ENCODE measurements around the gene ADGRG2. TPM values are rescaled to one million over a fixed set of nuclear protein-coding genes. Genes with fewer than 3 reads are reported as not detected.

The ADGRG2 gene
- total and polyA plus RNA-seq, 2 donors (not counting 1 experiment from before 2014, with no cell fraction given), result under 0.01 to 0.05 TPM

DNA sequence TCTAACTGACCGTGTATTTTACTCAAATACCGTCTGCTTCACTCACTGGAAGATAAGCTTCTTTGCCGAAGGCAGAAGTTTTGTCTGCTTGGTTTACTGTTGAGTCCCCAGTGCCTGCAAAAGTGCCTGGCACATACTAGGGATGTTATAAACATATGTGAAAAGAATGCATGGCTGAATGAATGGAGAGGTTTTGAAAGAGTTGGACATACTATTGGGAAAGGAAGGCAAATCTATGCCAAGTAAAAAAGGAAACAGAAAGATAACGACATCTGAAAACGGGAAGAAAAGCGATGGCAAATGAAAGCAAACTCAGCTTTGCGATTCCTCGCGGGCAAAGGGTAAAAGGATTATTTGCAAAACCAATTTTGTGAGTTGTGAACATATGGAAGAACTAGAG is 21.7 kb downstream of the ADGRG2 start:
- no peak overlapping the region for H3K4me2 ChIP-seq (ENCODE audit: extremely low read depth, insufficient read depth, low read length)

DNA sequence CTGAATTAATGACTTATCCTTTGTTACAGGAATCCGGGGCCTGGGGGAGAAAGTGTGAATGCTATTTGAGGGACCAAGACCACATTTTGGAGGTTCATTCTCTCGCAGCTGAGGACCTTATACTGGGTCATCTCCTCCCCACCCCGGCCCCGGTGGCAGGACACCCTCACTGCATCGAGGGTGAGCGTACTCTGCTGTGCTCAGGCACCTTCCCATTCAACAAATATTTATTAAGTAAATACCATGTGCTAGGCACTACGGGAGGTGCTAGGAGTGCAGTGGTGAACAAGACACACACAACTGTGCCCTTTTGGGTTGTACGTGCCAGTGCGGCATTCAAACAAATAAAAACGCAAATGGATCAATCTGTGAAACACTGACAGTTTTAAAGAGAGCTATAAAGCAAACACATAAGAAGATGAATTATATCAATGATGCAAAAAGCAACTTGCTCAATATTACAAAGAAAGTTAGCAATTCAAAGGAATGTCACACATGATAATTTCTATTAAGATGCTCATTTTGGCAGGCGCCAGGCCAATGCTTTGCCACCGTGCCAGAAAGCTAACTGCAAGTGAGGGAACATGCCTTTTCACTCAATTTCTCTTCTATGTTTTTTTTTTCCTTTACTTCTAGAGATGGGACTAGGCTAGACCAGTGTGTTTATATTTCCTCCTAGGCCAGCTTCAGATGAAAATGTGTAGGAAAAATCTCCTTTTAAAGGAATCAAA is 24.6 kb downstream of the ADGRG2 start:
- H3K27me3 ChIP-seq (ENCODE audit: control insufficient read depth, insufficient read depth, low read length), result no peaks in the 10 kb centered on the region
- H3K4me2 ChIP-seq (ENCODE audit: extremely low read depth, insufficient read depth, low read length), result no peak overlapping the region
- DNase-seq (ENCODE audit: low read depth in 2 of 2), result peak in 1 of 2 donors; percentile 20
- no peaks in the 10 kb centered on the region for H4K20me1 ChIP-seq (ENCODE audit: control insufficient read depth, extremely low read depth, insufficient read depth, low read length)
- no peaks in the 10 kb centered on the region for H3K4me1 ChIP-seq (ENCODE audit: control insufficient read depth, extremely low read depth, insufficient read depth, low read length)
- TF ChIP-seq, protein P1, sequence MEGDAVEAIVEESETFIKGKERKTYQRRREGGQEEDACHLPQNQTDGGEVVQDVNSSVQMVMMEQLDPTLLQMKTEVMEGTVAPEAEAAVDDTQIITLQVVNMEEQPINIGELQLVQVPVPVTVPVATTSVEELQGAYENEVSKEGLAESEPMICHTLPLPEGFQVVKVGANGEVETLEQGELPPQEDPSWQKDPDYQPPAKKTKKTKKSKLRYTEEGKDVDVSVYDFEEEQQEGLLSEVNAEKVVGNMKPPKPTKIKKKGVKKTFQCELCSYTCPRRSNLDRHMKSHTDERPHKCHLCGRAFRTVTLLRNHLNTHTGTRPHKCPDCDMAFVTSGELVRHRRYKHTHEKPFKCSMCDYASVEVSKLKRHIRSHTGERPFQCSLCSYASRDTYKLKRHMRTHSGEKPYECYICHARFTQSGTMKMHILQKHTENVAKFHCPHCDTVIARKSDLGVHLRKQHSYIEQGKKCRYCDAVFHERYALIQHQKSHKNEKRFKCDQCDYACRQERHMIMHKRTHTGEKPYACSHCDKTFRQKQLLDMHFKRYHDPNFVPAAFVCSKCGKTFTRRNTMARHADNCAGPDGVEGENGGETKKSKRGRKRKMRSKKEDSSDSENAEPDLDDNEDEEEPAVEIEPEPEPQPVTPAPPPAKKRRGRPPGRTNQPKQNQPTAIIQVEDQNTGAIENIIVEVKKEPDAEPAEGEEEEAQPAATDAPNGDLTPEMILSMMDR (conservative IDR thresholded peaks at IDR 0.05 in 1 of 2, IDR thresholded peaks at IDR 0.05 in 1 of 2; ENCODE audit: low read depth in 1 of 2, low read length in 2 of 2), result no peak
- TF ChIP-seq EZH2 (IDR thresholded peaks at IDR 0.05; ENCODE audit: low read length, missing control alignments), result no peak
- H3K79me2 ChIP-seq (ENCODE audit: control insufficient read depth, insufficient read depth, low read length), result no peaks in the 10 kb centered on the region
- H3K36me3 ChIP-seq (ENCODE audit: control insufficient read depth, insufficient read depth, low read length), result no peaks in the 10 kb centered on the region
- H3K9ac ChIP-seq (ENCODE audit: insufficient read depth, low read length), result no peak overlapping the region
- no peak overlapping the region for H3K27ac ChIP-seq (ENCODE audit: insufficient read depth, low read length)
- H3K9me3 ChIP-seq (ENCODE audit: control insufficient read depth, insufficient read depth, low read depth, low read length), result no peaks in the 10 kb centered on the region
- H2AFZ ChIP-seq (ENCODE audit: low read length), result no peak overlapping the region
- H3K4me3 ChIP-seq (replicated peaks in 1 of 4; ENCODE audit: control extremely low read depth in 1 of 4, insufficient read depth in 1 of 4, low read depth in 3 of 4, low read length in 4 of 4), result no peak overlapping the region

More for the DNA sequence above, 21.7 kb downstream of the ADGRG2 start:
- H3K36me3 ChIP-seq (ENCODE audit: control insufficient read depth, insufficient read depth, low read length), result no peaks in the 10 kb centered on the region
- H4K20me1 ChIP-seq (ENCODE audit: control insufficient read depth, extremely low read depth, insufficient read depth, low read length), result no peaks in the 10 kb centered on the region
- H2AFZ ChIP-seq (ENCODE audit: low read length), result no peak overlapping the region
- no peaks in the 10 kb centered on the region for H3K27me3 ChIP-seq (ENCODE audit: control insufficient read depth, insufficient read depth, low read length)
- no peak for DNase-seq (ENCODE audit: low read depth in 2 of 2)
- H3K9ac ChIP-seq (ENCODE audit: insufficient read depth, low read length), result no peak overlapping the region
- no peak overlapping the region for H3K27ac ChIP-seq (ENCODE audit: insufficient read depth, low read length)
- H3K4me1 ChIP-seq (ENCODE audit: control insufficient read depth, extremely low read depth, insufficient read depth, low read length), result no peaks in the 10 kb centered on the region
- H3K9me3 ChIP-seq (ENCODE audit: control insufficient read depth, insufficient read depth, low read depth, low read length), result no peaks in the 10 kb centered on the region
- no peak overlapping the region for H3K4me3 ChIP-seq (replicated peaks in 1 of 4; ENCODE audit: control extremely low read depth in 1 of 4, insufficient read depth in 1 of 4, low read depth in 3 of 4, low read length in 4 of 4)
- TF ChIP-seq, protein P1 (conservative IDR thresholded peaks at IDR 0.05 in 1 of 2, IDR thresholded peaks at IDR 0.05 in 1 of 2; ENCODE audit: low read depth in 1 of 2, low read length in 2 of 2), result no peak
- no peak for TF ChIP-seq EZH2 (IDR thresholded peaks at IDR 0.05; ENCODE audit: low read length, missing control alignments)
- no peaks in the 10 kb centered on the region for H3K79me2 ChIP-seq (ENCODE audit: control insufficient read depth, insufficient read depth, low read length)

DNA sequence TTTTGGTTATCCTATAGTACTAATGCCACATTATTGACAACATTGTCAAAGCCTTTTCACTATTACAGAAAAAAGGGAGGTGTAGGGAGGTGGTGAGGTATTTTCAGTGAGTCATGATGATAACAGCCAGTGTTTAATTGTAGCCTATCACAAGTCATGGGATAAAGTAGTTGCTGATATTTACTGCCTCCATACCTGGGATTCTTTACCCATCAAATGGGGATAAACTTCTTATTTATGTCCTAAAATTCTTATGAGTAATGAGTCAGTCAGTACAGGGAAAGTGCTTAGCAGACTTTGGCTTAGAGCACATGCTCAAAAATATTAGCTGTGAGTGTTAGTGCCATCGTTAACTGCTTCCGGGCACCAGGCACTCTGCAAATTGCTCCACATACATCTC is 25.7 kb downstream of the ADGRG2 start:
- H2AFZ ChIP-seq (ENCODE audit: low read length), result no peak overlapping the region
- no peak for DNase-seq (ENCODE audit: low read depth in 2 of 2)
- H3K27ac ChIP-seq (ENCODE audit: insufficient read depth, low read length), result no peak overlapping the region
- no peak overlapping the region for H3K4me3 ChIP-seq (replicated peaks in 1 of 4; ENCODE audit: control extremely low read depth in 1 of 4, insufficient read depth in 1 of 4, low read depth in 3 of 4, low read length in 4 of 4)
- H3K9ac ChIP-seq (ENCODE audit: insufficient read depth, low read length), result no peak overlapping the region
- TF ChIP-seq EZH2 (IDR thresholded peaks at IDR 0.05; ENCODE audit: low read length, missing control alignments), result no peak
- TF ChIP-seq, protein P1 (conservative IDR thresholded peaks at IDR 0.05 in 1 of 2, IDR thresholded peaks at IDR 0.05 in 1 of 2; ENCODE audit: low read depth in 1 of 2, low read length in 2 of 2), result no peak
- no peaks in the 10 kb centered on the region for H4K20me1 ChIP-seq (ENCODE audit: control insufficient read depth, extremely low read depth, insufficient read depth, low read length)
- no peak overlapping the region for H3K4me2 ChIP-seq (ENCODE audit: extremely low read depth, insufficient read depth, low read length)
- no peaks in the 10 kb centered on the region for H3K9me3 ChIP-seq (ENCODE audit: control insufficient read depth, insufficient read depth, low read depth, low read length)
- H3K27me3 ChIP-seq (ENCODE audit: control insufficient read depth, insufficient read depth, low read length), result no peaks in the 10 kb centered on the region
- H3K79me2 ChIP-seq (ENCODE audit: control insufficient read depth, insufficient read depth, low read length), result no peaks in the 10 kb centered on the region
- H3K36me3 ChIP-seq (ENCODE audit: control insufficient read depth, insufficient read depth, low read length), result no peaks in the 10 kb centered on the region
- no peaks in the 10 kb centered on the region for H3K4me1 ChIP-seq (ENCODE audit: control insufficient read depth, extremely low read depth, insufficient read depth, low read length)

All from fibroblast of lung (primary cell).